Rectal smooth muscle tissue (tissue), 1 donor: ENCODE results near the gene ATP11A.

Experiments
- H3K27ac ChIP-seq: one replicate; pipeline ENCODE4 v1.7.0; 2013; ENCODE audit warnings: low read depth, low read length, inconsistent platforms
- H3K27me3 ChIP-seq: one replicate; pipeline ENCODE4 v1.7.0; 2013; ENCODE audit warnings: low read length; ENCODE audit not compliant: control insufficient read depth, insufficient read depth
- H3K36me3 ChIP-seq: one replicate; pipeline ENCODE4 v1.7.0; 2013; ENCODE audit warnings: low read length; ENCODE audit not compliant: control insufficient read depth, insufficient read depth
- H3K4me1 ChIP-seq: one replicate; pipeline ENCODE4 v1.7.0; 2013; ENCODE audit warnings: low read length; ENCODE audit not compliant: control insufficient read depth, insufficient read depth
- H3K4me3 ChIP-seq: one replicate; pipeline ENCODE4 v1.7.0; 2013; ENCODE audit warnings: low read length
- H3K9ac ChIP-seq: one replicate; pipeline ENCODE4 v1.7.0; 2013; ENCODE audit warnings: low read length

The ATP11A gene

GRCh38 chr13:112761701-112762689 is 72.2 kb downstream of the ATP11A start:
- H3K27me3 ChIP-seq = no peaks in the 10 kb centered on the region
- no peaks in the 10 kb centered on the region for H3K4me1 ChIP-seq
- H3K36me3 ChIP-seq = no peaks in the 10 kb centered on the region
- H3K9ac ChIP-seq = no peak overlapping the region
- H3K4me3 ChIP-seq = no peak overlapping the region
- H3K27ac ChIP-seq = no peak overlapping the region

DNA sequence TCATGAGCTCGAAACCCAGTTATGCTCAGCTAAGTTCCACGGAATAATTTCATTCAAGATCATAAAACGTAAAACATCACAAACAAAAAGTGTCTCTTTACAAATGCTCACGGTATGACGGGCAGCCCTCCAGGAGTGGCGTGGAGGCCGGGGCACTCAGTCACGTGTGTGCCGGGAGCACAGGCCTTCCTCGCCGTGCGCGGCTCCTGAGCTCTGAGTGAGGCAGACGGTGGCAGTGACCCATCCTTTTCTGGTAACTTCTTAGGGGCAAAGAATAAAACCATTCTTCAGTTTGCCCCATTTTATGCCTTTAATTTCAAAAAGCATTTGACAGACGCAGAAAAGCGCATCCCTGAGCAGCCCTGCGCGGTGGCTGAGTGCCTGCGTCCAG is 72.8 kb downstream of the ATP11A start:
- Histone ChIP-seq H3K9ac (no peak overlapping the region), H3K27ac (no peak overlapping the region), H3K36me3 (no peaks in the 10 kb centered on the region), H3K4me3 (no peak overlapping the region), H3K4me1 (no peaks in the 10 kb centered on the region), H3K27me3 (no peaks in the 10 kb centered on the region)

DNA sequence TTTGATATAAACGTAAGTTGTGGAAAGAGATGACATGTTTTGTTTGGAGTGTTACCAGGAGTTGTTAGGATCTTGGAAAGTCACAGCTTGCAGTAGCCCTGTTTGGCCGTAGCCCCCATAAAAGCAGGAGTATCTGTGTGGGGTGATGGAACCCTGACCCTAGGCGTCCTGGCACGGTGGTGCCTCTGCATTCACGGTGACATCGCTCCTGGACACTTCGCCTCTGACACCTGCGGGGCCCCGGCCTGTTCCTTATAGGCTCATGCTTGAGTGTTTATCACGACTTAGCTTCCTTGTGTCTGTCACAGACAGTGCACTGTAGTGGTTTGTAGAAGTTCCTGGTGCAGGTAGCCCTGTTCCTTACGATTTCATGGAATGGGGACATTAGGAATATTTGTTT is 74.2 kb downstream of the ATP11A start:
- Histone ChIP-seq H3K36me3 (no peaks in the 10 kb centered on the region), H3K4me3 (no peak overlapping the region), H3K9ac (no peak overlapping the region), H3K27me3 (no peaks in the 10 kb centered on the region), H3K27ac (no peak overlapping the region), H3K4me1 (no peaks in the 10 kb centered on the region)

- H3K27me3 ChIP-seq = no peaks in the 10 kb centered on the region
- H3K4me1 ChIP-seq = no peaks in the 10 kb centered on the region
- H3K9ac ChIP-seq = no peak overlapping the region
- no peak overlapping the region for H3K27ac ChIP-seq
- no peaks in the 10 kb centered on the region for H3K36me3 ChIP-seq
- no peak overlapping the region for H3K4me3 ChIP-seq
Observed at GRCh38 chr13:112764864-112765561, 75.2 kb downstream of the ATP11A start.

DNA sequence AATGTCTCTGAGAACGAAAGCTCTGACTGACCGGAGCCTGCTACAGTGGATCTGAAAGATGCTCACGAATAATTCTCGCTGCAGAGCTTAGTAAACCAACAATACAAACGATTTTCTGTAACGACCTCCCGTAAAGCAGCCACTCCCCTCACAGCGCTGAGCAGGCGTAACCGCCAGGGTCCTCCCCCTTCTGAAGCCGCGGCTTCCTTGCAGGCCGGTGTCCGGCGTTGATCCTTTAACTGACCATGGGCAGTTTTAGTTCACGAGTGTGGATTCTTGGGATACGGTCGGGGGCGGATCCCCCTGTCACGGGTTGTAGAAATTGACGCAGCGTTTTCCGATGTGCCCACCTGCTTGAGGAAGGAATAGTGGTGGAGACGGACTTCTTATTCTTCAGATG is 75.9 kb downstream of the ATP11A start:
- Histone ChIP-seq H3K4me3 (no peak overlapping the region), H3K36me3 (no peaks in the 10 kb centered on the region), H3K27ac (no peak overlapping the region), H3K27me3 (no peaks in the 10 kb centered on the region), H3K4me1 (no peaks in the 10 kb centered on the region), H3K9ac (no peak overlapping the region)

DNA sequence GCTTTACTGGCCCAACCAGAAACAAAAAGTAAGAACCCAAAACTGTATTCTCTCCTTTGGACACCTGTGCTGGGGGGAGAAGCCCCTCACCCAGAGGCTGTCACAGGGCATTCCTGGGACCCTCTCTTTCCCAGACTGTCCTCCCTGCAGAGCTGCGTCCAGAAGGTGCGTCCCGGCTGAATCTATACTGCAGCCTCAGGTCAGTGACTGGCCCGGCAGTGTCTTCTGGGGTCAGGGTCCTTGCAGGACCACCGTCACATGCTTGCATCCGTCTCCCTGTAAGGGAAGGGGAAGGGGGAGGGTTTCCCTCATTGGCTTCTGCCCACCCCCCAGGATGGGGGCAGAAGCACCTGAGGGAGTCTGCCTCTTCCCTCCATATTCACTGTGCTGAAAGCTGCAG is 76.5 kb downstream of the ATP11A start:
- no peak overlapping the region for H3K9ac ChIP-seq
- H3K36me3 ChIP-seq = no peaks in the 10 kb centered on the region
- H3K27ac ChIP-seq = no peak overlapping the region
- no peak overlapping the region for H3K4me3 ChIP-seq
- no peaks in the 10 kb centered on the region for H3K27me3 ChIP-seq
- no peaks in the 10 kb centered on the region for H3K4me1 ChIP-seq

DNA sequence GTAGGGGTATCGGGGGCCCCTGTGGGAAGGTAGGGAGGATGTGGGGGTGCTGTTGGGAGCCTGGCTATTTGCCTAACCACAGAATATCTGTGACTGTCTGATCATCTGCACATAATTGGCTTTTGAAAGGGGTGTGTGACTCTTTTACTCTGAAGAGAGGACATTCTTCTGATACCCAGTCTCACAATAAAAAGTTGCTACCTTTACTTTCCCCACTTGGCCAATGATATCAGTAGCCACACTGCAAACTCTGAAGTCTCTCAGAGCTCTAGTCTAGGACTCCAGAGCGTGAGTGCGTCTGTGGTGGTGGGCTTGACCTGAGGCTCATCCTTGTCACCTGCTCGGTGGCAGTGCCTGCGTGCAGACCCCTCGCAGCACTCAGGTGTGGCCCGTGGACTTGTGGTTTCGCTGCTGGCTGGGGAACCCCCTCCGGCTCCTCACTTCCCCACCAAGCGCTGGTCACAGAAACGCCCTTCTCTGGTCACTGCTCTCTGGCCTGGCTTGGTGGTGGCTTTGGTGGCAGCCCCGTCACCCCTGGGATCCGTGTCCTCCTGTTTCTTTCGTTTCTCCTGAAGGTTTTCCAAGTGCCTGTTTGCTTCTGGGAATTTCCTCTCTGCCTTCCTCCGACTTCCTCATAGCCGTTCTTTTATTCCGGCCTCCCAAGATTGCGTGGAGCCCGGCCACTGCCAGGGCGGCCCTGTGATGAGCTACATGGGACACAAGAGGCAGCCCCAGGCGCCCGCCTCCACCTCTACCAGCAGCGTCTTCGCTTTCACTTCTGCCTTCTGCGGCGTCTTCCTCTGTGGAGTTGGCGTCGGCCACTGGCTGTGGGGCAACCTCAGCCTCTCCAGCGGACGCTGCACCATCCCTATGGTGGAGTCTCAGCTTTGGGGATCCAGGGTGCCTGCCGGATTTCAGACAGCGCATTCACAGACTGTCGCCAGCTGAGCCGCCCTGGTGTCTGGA is 78.0 kb downstream of the ATP11A start:
- Histone ChIP-seq H3K4me1 (no peaks in the 10 kb centered on the region), H3K27ac (no peak overlapping the region), H3K27me3 (no peaks in the 10 kb centered on the region), H3K4me3 (no peak overlapping the region), H3K9ac (no peak overlapping the region), H3K36me3 (no peaks in the 10 kb centered on the region)

DNA sequence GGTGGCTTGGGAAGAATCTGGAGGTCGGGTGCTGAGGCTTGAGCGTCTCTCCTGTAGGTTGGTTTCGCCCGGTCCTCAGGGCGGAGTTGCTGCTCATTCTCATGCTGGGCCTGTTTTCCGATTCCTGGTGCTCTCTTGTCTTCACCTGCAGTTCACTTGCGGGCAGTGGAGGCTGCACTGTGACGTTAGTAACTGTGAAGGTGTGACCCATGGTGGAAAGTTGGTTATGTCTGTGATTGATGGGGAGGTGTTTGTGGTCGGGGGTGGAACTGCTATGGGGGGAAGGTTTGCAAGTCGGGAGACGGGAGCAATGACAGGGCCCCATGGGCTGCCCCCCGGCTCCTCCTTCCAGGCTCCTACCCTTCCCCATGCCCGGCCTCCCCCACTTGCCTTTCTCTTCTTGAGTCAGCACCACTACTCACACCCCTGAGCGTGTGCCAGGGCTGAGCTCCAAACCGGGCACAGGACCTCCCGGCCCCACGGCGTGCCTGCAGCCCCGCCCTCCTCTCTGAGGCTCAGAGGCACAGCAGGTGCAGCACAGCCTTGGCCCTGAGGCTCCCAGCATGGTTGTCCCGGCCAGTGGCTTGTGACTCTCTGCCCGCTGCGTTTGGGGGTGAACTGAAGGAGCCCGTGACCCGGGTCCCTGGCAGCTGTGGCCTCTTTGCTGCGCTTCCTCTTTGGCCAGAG is 79.1 kb downstream of the ATP11A start:
- H3K9ac ChIP-seq = no peak overlapping the region
- no peak overlapping the region for H3K4me3 ChIP-seq
- no peaks in the 10 kb centered on the region for H3K4me1 ChIP-seq

GRCh38 chr13:112769615-112770014 is 79.8 kb downstream of the ATP11A start:
- H3K4me1 ChIP-seq = no peaks in the 10 kb centered on the region
- no peaks in the 10 kb centered on the region for H3K36me3 ChIP-seq
- H3K27ac ChIP-seq = no peak overlapping the region
- H3K27me3 ChIP-seq = no peaks in the 10 kb centered on the region
- H3K9ac ChIP-seq = no peak overlapping the region
- H3K4me3 ChIP-seq = no peak overlapping the region

More for the DNA sequence above, 79.1 kb downstream of the ATP11A start:
- no peaks in the 10 kb centered on the region for H3K36me3 ChIP-seq
- no peak overlapping the region for H3K27ac ChIP-seq
- H3K27me3 ChIP-seq = no peaks in the 10 kb centered on the region

- no peak overlapping the region for H3K4me3 ChIP-seq
- H3K36me3 ChIP-seq = no peaks in the 10 kb centered on the region
- H3K4me1 ChIP-seq = no peaks in the 10 kb centered on the region
- H3K27me3 ChIP-seq = no peaks in the 10 kb centered on the region
- H3K9ac ChIP-seq = no peak overlapping the region
- no peak overlapping the region for H3K27ac ChIP-seq
Observed at GRCh38 chr13:112770504-112770903, 80.7 kb downstream of the ATP11A start.

DNA sequence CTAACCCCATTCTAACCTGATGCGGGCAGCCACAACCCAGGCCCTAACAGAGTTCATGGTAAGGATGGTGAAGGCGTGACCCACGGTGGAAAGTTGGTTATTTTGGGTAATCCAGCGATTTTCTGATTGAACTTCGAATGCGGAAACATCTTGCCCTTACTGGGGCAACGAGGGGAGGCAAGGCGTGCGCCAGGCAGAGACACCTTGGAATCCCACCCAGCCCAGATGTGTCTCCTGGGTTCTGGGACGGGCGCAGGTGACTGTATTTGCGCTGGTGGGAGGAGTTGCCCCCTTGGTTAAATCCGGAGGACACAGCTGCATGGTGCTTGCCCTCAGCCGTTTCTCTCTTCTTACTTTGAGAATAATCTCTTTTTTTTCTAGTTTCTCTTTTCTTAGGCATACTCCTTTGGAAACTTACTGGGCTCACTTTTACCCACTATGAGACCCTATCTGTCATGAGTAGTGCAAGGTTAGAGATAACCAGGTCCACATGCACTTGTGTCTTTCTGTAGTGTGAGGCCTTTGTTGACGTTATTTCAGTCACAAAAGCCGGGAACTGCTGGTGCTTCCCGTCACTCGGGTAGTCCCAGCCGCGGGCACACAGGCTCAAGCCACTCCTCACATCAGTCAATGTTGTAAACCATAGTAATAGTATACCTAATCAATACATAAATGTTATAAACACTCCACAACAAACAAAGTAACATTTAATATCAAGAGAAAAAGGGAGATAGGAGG is 81.5 kb downstream of the ATP11A start:
- Histone ChIP-seq H3K4me3 (no peak overlapping the region), H3K27me3 (no peaks in the 10 kb centered on the region), H3K27ac (no peak overlapping the region), H3K4me1 (no peaks in the 10 kb centered on the region), H3K9ac (no peak overlapping the region), H3K36me3 (no peaks in the 10 kb centered on the region)
